Occipital lobe (tissue), 2 donors: ENCODE results near the gene C2CD4A. TPM values are rescaled to one million over a fixed set of nuclear protein-coding genes. Genes with fewer than 3 reads are reported as not detected.
"Not testable (repeated sequence)": the region's sequence is repeated elsewhere in the genome, so short reads cannot be mapped to it uniquely, and the experiment has no call there.

Source experiments
- DNase-seq: peaks from one replicate; lab custom pipeline; 2025; lab: John Stamatoyannopoulos, UW
- total RNA-seq: library from RNA; depleted of rRNA; stranded (reverse); fragments of >200 nt; gene quantifications from one replicate; pipeline ENCODE4 v1.2.3, GENCODE V29; 2014

The C2CD4A gene, protein sequence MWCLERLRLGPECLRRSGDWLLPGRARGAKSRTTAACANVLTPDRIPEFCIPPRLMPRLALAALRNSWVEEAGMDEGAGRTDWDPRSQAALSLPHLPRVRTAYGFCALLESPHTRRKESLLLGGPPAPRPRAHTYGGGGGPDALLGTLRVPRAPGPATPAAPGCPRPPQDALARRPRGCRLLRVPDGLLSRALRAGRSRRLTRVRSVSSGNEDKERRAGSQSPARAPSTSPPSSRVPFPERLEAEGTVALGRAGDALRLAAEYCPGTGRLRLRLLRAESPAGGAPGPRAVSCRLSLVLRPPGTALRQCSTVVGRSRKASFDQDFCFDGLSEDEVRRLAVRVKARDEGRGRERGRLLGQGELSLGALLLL
- total RNA-seq = 0.16 TPM

DNA sequence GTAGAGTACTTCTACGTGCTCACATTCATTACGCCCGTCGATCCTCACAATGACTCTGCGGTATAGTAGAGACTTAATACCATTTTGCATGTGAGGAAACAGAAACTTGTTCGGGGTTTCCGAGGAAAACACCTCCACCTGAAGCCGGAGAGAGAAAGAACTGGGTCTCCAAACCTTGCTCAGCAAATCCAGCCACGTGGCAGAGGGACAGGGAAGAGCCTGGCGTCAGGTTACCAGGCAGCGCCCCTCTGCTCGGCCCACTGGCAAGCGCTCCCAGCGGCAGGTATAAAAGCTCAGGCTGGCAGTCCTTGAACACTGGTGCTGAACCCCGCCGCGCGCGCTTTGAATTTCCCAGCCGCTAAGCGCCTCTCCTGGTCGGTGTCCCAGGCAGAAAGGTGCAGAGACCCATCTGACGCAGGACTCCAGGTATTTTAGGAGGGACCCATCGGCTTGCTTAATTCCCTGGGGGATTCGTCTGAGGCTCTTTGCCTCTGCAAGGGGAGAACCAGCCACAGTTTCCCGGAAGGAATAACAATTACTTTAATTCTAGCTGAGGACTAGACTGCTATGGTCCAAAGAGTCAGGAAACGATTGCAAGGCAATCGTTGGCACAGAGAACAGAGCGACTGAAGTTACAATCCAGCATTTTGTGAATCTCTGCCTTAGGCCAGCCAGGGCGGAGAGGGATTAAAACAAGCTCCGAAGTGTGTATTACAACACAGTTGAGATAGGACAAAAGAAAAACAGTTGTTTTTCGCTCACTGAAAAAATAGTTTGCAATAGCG, at the start of gene C2CD4A:
Gene C2CD4A (plus strand): TSS at position 315 of the 785 bp plus-strand sequence. CDS start 637 bp downstream, outside the sequence.
- peak; percentile 44 for DNase-seq

DNA sequence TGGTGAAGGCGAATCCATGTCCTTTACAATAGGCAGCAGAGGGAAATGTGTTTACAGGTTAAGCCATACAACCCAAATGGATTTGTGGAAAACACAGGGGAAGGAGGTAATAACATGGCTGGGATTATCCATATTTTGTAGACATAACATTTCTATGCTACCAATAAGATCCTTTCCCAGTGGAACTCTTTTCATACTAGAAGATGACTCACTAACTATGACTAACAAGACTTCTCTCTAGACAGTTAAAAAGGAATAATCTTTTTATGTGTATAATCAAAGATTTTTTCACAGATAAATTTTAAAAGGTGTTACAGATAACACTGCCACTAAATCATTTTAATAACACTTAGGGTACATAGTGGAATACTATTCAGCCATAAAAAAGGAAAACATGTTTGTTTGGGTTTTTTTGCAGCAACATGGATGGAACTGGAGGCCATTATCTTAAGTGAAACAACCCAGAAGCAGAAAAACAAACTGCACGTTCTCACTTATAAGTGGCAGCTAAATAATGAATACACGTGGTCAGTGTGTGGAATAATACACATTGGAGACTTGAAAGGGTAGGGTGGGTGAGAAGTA, 46.1 kb upstream of the C2CD4A start:
- no peak for DNase-seq

DNA sequence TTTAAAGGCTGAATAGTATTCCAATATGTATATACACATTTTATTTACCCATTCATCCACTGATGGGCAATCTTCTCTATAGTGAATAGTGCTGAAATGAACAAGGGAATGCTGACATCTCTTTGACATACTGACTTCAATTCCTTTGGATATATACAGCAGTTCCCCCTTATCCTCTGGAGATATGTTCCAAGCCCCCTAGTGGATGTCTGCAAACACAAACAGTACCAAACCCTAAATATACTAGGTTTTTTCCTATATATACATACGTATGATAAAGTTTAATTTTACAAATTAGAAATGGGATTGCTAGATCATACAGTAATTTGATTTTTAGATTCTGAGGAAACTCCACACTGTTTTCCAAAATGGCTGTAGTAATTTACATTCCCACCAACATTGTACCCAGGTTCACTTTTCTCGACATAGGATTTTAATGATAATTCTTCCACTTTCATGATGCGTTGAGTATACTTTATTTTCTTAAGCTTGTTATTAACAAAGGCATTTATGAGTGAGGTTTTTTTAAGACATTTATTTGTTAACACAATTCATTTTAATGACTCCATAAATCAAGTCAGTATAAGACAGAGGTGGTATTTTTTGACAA, 44.7 kb upstream of the C2CD4A start:
- no peak for DNase-seq

DNA sequence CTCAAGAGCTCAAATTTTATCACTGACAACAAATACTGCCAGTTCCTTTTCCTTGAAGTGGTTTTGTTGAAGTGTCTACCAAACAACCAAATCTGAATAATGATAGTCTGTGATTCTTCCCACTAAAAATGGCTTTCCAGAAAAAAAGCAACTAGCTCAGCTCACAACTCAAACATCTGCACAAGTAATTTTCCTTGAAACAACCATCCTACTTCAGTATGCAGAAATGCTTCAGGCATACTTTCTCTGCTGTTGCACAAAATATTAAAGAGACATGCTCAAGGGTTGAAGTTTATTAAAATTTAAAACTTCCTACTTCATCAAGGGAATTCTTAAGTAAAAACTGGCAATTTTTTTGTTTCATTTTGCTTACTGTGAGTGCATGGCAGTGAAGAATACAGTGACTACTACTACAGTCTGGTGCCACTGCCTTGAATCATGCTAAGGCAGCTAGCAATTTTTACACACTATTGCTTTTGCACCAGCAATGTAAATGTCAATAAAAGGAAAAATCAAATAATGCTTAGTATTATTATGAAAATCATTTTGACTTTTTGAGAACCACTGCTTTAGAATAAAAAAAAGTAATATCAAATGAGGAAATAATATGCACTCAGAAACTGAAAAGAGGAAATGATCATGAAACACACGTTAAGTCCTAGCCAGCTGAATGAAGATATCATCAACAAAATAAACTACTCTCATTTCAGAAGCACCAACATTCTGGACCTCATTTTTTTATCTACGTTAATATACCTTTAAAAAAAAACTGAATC, 40.1 kb upstream of the C2CD4A start:
- DNase-seq = no peak

DNA sequence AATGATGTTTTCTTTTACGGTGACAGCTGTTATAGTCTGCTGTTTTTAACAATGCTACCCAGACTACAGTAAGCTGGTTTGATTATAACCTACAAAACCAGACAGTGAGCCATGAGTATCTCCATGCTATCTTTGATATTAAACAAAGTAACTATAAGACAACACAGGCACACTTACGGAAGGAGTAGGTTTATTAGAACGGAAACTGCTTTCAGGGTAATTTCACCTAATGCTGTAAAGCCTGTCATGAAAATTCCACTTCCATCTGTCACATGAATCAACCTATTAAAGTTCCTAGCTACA, 39.6 kb upstream of the C2CD4A start:
- no peak for DNase-seq

DNA sequence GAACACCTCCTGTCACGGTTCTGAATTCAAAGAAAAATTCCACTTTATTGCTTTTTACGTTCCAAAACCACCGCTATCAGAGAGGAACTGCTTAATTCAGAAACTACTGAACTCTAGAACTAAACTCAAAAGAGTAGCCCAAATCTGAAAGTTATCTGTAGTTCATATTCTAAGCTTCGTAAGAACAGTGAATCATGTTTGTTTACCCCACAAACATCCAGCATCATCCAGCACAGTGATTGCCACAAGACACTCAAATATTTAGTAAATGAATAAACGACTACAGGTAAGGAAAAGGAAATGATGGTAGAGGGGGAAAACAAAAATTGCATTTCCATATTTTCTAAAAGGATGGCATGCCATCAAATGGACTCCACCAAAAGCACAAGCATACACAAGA, 38.9 kb upstream of the C2CD4A start:
- DNase-seq = no peak

DNA sequence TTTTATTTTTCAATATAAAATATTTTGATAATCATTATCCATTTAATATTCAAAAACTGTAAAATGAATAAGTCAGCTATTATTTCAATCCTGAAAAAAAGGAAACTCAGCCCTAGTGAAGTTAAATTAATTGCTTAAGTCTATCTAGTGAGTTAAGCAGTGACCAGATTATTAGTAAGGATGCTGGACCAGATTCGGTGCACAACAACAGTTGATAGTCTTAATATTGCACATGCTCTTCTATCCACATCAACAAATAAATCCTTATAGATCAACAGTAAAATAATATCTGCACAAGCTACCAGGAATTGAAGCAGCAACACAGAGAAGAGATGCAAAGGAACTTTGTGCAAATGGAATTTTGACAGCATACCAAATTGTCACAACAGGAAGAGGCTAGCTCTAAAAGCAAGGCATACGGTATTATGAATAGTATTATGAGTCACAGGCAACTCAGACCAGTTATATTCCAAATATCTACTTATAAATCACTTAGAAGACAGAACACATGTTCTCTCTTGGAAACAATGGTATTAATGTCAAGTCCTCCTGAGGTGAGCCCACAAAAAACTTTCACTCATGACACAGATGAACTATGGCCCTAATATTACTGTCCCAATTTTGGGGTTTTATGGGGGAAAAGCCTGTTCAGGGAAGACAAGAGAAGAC, 31.4 kb upstream of the C2CD4A start:
- no peak for DNase-seq

DNA sequence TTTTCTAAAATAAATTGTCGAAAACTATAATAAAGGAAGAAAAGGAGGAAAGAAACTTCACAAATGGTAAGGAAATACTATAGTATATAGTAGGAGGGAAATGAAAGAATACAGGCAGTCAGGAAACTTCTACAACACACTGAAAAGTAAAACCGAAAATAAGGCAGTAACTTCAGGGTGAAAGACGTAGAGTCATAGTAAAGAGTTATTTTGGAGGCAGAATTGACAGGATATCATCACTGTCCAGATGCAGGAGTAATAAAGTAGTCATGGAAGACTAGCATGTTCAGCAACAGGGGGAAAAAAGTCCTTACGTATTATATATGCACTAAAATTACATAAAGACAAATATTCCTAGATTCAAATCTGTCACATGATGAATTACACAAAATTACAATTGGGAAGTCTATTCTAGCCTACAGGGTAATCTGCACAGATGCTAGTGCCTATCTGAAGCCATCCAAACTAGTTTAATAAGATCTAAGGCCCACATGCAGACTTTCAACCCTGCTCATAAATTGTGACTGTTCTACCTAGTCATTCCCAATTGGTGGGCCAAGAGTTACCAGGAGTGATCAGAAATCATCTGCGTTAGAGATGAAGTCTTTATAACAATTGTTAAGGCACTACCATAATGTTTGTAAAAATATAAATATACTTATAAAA, 20.6 kb upstream of the C2CD4A start:
- no peak for DNase-seq

DNA sequence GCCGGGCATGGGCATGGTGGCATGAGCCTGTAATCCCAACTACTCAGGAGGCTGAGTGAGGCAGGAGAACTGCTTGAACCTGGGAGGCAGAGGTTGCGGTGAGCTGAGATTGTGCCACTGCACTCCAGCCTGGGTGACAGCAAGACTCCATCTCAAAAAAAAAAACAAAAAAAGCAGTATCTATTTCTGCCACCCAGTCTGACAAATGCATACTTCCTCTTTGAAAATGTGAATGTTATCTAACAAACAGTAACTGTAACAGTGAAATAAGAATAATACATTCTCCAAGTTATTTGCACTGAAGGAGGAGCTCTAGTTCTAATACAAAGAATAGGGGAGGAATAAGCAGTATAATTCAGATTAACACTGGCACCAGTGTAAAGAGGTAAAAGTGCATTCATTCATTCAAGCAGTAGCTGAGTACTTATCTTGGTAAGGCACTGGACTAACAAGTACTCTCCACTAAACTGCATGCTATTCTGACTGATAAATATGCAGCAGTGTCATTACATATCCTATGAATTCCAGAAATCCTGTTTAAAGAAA, 19.4 kb upstream of the C2CD4A start:
- DNase-seq = no peak

DNA sequence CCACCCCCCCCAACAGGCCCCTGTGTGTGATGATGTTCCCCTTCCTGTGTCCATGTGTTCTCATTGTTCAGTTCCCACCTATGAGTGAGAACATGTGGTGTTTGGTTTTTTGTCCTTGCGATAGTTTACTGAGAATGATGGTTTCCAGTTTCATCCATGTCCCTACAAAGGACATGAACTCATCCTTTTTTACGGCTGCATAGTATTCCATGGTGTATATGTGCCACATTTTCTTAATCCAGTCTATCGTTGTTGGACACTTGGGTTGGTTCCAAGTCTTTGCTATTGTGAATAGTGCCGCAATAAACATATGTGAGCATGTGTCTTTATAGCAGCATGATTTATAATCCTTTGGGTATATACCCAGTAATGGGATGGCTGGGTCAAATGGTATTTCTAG, 18.5 kb upstream of the C2CD4A start:
- DNase-seq = not testable (repeated sequence)

DNA sequence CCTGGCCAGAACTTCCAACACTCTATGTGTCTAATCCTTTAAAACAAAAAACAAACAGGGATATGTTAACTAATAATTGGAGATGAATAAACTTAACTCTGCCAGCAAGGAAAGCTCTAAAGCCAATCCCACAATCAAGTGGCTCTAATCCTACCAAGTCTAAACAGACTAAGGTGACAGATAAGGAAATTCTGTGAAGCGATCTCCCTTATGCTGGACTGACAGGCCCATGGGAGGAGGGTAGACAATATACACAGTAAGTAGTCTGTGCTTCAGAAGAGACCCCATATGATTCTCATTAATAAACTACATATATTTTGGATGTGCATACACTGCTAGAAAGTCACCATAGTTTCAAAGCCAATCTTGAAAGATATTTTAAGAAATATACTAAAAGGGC, 16.7 kb upstream of the C2CD4A start:
- no peak for DNase-seq

DNA sequence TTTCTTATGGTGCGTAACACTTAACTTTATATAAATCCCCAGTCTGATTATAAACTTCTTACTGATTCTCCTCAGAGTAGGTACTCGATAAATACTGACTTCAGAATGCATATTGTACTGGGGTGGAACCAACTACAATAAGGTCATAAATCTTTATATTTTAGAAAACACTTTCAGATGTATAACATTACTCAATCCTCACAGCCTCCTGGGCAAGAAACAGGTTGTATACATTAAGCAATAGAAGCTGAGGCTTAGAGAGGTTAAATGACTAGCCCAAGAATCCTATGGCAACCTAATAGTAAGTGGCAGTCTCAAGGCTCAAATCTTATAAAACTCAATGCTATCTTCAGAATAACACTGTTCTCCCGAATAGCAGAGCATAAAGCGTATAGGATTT, 15.6 kb upstream of the C2CD4A start:
- DNase-seq = no peak

DNA sequence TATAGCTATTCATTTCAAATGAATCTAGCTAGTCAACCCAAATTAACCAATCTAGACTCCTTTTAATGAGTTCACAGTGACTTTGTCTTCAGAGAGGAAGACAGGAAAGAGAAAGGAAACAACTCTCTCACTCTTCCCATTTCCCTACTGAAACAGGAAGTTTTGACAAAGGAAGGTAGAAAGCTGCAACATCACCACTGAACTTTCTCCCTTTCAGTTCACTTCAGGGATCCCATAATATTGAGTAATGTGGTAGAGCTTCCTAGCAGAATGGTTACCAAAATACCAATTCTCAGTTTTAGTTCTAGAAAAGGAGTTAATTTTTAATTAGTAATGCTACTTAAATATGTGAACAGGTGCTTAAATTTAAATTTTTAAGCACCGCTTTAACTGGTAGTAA, 14.1 kb upstream of the C2CD4A start:
- no peak for DNase-seq

DNA sequence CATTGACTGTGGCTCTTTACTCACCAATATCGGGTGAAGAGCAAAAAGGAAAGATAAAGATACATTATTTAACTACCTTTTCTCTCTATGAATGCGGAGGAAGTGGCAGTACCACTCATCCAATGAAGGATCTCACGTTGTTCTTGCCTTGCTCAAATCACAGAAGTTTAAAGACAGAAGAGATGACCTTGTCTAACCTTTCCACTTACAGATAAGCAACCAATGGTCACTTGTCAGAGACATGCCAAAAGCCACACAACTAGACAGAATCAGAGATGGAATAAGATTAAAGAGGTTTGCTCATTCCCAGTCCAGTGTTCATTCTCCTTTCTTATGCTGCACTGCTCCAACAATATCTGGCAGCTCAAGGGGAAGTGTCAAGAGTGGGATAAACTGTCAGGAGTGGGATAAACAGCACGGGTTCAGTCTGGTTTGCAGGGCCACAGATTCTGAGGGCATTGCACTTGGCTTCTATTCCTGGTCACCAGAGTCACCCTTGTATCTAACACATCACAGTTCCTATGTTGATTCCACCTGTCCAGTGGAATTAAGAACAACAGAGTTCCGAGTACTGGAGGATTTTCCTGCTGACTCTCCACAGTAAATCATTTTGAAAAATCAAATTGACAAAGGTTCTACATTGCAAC, 13.2 kb upstream of the C2CD4A start:
- no peak for DNase-seq

DNA sequence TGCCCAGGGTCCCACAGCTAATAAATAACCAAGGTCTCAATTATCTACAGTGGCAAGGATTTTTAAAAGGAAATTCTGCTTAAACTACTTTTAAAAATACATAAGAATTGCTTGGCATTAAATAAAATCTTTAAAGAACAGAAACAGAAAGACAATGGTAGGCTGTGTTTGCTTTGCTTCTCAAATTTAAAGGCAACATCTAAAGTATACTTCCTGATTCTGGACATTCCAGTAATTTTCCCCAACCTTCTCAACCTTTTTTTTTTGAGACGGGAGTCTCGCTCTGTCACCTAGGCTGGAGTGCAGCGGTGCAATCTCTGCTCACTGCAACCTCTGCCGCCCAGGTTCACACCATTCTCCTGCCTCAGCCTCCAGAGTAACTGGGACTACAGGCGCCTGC, 11.8 kb upstream of the C2CD4A start:
- no peak for DNase-seq

DNA sequence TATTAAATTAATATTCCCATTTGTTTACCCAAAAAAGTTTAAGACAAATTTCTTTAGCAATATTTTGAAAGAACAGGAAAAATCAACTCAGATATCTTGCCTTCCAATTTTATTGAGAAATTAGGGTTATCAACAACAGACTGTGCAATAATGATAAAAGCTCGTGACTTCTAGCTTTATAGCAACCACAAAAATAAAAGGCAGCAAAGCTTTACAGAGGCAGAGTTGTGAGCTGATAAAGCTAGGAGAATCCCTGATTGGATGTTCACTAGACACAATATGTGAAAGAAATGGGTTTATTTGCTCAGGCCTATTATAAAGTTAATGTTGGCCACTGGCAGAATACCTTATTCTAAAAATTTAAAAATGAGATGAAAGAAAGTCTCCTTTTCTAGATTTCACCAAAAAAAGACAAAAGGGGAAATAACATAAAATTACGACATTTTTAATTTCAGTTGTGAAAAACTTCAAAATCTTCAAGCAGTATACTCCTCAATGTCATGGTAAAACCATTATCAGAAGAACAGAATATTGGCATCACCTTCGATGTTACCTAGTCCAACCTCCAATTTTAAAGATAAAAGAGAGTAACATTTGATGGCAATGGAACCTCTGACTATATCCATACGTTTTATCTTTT, 9.3 kb upstream of the C2CD4A start:
- DNase-seq = no peak

DNA sequence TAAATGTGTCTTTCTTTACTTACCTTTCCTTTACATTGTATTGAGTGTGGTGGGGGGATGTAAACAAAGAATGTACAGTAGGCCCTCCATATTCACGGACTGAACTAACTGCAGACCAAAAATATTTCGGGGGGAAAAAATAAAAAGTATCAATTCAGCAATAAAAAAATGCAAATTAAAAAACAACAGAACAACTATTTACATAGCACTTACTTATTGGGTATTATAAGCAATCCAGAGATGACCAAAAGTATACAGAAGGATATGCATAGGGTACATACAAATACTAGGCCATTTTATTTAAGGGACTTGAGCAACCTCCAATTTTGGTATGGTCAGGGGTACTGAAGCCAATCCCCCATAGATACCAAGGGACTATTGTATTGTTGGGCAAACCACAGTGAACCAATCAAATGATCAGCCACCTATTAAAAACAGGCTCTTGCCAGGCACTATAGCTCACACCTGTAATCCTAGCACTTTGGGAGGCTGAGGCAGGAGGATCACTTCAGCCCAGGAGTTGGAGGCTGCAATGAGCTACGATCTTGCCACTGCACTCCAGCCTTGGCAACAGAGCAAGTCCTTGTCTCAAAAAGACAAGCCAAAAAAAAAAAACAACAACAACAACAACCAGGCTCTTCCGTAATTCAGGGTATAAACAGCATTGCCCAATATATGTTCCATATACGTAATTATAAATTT, 8.3 kb upstream of the C2CD4A start:
- DNase-seq = no peak

DNA sequence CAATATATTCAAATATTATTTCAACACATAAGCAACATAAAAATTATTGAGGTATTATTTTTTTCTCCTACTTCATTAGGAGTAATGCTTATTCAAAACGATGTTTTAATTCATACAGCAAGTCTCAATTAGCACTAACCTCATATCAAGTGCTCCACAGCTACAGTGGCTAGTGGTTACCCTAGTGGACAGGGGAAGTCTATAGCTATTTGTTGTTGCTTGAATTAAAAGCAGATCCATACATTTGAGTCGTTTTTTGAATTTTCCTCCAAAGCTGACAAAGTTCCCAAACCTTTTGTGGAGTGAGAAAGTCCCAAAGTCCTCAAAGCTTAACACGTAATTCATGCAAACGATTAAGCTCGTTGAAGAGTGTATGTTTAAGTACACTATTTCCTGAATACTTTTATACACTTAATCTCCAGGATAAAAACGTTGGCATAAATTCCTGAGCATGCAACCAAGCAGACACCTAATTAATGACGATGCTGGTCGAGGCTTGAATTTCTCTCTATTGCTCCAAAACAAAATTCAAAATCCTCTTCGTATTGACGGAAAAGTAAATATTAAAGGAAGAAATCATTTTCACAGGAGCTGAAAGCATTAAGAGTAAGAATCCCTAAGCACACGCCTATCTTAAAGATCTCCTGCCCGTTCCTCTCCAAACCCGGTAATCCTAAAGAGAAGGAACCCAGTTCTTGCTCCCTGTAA, 7.5 kb upstream of the C2CD4A start:
- DNase-seq = no peak
